ENCODE data around the gene MYO5C.

- TF ChIP-seq POLR2A (IDR thresholded peaks at IDR 0.05) = no peak
- TF ChIP-seq CTCF (IDR thresholded peaks at IDR 0.05) = no peak
Observed at GRCh38 chr15:52301265-52301847, 5.8 kb upstream of the MYO5C start.

Data from esophagus squamous epithelium (tissue), 4 donors.